Stimulated activated CD4-positive, alpha-beta T cell treated with anti-CD3 and anti-CD28 coated beads, Interleukin-12 subunit alpha, Interleukin-12 subunit beta, amount 100 ng/mL, for 48 hours (primary cell): ENCODE results near the gene FIGLA.
"Not testable (repeated sequence)": the region's sequence is repeated elsewhere in the genome, so short reads cannot be mapped to it uniquely, and the experiment has no call there.

ENCODE experiments used
- DNase-seq, 3 donors: peaks; one replicate each; pipeline ENCODE4 v3.0.0-alpha.2; 2020; ENCODE audit warnings: low read depth in 2 of 3, low spot score in 1 of 3

FIGLA gene

GRCh38 chr2:70808983-70809958, 18.8 kb upstream of the FIGLA start:
- DNase-seq = no peak

- DNase-seq = no peak
Observed at GRCh38 chr2:70807828-70808118, 17.3 kb upstream of the FIGLA start.

DNA sequence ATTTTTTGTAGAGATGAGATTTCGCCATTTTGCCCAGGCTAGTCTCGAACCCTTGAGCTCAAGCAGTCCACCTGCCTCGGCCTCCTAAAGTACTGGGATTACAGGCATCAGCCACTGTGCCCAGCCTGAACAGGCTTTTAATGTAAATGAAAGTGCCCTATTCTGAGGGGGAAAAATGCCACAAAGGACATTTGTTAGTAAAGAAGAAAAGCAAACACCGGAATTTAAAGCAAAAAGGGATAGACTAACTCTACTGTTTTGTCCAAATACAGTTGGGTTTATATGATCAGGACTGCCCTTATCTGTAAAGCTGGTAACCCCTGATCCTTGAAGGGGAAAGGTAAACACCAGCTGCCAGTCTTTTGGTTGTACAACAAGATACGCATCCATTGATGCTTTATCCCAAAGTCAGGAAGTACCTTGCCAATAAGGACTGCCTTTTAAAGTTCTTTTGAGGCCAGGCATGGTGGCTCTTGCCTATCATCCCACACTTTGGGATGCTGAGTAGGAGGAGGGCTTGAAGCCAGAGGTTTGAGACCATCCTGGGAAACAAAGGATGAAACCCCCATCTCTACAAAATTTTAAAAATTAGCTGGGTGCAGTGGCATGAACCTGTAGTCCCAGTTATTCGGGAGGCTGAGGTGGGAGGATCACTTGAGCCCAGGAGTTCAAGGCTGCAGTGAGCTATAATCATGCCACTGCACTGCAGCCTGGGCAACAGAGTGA, 16.8 kb upstream of the FIGLA start:
- no peak for DNase-seq

DNA sequence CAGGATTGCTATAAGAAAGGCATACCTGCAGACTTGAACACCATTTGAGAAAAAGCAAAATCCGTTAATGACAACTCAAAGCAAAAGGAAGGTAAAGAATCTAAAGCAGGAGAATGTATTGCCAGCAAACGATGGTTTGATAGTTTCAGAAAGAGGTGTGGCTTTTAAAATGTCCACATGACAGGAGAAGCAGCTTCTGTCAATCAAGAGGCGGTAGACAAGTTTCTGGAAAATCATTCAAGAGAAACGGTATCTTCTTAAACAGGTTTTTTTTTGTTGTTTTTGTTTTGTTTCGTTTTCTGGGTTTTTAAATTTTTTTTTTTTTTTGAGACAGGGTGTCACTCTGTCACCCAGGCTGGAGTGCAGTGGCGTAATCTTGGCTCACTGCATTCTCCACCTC, 16.2 kb upstream of the FIGLA start:
- no peak for DNase-seq

GRCh38 chr2:70806013-70806412, 15.6 kb upstream of the FIGLA start:
- no peak for DNase-seq

GRCh38 chr2:70801607-70802263, 11.3 kb upstream of the FIGLA start:
- no peak for DNase-seq

GRCh38 chr2:70799706-70800105, 9.3 kb upstream of the FIGLA start:
- DNase-seq = no peak

GRCh38 chr2:70797996-70798395, 7.6 kb upstream of the FIGLA start:
- DNase-seq = not testable (repeated sequence)

GRCh38 chr2:70797506-70797905, 7.1 kb upstream of the FIGLA start:
- no peak for DNase-seq

DNA sequence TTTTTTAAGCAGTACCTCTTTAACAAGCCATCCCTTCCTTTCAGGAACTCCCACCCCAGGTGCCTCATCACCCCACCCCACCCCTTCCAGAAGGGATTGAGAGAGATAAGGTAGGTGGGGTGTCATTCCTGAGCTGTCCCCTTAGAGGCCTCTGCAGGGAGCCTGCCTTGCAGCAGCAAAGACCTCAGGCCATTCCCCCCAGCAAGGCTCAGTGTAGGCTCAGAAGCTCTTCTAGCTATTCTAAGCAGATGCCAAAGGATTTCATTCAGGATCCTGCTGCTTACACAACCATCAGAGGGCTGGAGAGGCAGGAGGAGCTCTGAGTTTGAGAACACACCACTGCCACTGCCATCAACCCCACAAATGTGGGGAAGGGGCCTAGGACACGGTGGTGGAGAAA, 5.8 kb upstream of the FIGLA start:
- DNase-seq = no peak

DNA sequence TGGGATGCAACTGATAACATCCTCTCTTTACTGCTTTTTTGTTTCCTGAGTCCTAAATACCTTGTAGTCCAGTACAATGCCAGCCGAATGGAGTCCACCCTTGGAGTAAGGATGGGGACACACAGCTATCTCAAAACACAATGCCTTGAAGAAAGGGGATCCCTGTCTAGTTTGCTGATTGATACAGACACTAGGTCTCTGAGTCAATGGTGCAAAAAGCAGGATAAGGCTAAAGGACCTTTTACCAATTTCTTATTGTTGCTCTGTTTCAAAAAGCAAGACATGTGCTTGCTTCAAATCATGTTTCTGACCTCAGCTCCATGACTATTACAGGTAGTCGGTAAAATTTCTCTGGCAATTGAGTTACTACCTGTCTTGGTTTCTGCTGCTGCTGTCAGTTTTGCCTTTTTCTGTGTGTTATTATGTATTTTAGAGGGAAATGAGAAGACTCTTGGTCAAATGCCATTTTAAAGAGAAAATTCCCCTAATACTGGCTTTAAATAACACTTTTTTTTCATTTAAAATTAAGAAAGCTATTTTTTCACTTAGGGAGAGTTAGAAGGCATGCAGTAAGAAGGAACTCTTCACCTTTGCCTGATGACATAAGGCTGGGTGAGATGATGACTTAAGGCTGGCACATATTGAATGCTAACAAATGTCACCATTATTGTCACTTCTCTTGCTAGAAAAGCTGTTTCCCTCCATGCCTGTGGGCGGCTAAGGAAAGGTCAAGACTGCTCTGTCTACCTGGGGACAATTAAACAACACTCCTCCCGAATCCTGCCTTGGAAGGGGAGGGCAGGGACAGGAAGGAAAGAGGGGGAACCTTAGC, 4.9 kb upstream of the FIGLA start:
- DNase-seq = no peak

GRCh38 chr2:70793450-70793849, 3.0 kb upstream of the FIGLA start:
- no peak for DNase-seq

DNA sequence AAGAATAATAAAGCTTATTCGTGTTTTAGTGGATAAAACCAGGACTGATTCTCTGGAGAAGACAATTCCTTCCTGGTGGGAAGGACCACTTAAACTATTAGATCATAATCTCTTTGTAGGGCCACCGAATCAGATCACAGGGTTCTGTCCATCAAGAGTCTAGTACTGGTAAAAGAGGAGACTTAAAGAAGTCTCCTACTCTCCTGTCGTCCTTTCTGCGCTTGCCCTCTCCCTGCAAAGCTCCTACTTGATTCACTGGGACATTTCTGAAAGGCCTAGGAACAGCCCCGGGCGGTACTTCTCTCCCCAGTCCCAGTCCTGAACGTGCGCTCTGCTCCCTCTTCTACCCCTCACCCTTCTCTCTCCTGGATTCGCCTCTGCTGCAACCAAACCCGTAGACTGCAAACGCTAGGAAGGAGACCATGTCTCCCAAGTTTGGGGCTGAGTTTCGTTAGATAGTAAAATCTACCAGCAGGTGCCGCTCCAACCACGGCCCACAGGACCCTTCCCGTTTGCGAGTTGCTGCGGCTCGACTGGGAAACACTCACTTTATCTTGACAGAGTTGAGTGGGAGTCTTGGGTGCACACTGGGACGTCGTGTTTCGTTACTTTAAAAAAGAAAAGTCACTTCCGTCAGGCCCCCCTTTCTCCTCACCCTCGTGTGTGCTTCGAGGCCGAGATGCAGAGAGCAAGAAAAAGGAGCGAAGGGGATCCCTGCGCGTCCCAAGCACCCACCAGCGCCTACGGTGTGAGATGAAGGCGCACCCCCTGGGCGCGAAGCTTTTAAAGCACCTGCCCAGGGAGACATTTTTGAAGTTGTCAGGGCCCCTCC, 923 bp downstream of the FIGLA start:
- DNase-seq = peak; percentile 62 to 74 (median 65)

- peak in 1 of 3 donors; percentile 28 for DNase-seq
Observed at GRCh38 chr2:70785137-70785911, 5.1 kb downstream of the FIGLA start.

GRCh38 chr2:70784320-70784719, 6.1 kb downstream of the FIGLA start:
- no peak for DNase-seq

DNA sequence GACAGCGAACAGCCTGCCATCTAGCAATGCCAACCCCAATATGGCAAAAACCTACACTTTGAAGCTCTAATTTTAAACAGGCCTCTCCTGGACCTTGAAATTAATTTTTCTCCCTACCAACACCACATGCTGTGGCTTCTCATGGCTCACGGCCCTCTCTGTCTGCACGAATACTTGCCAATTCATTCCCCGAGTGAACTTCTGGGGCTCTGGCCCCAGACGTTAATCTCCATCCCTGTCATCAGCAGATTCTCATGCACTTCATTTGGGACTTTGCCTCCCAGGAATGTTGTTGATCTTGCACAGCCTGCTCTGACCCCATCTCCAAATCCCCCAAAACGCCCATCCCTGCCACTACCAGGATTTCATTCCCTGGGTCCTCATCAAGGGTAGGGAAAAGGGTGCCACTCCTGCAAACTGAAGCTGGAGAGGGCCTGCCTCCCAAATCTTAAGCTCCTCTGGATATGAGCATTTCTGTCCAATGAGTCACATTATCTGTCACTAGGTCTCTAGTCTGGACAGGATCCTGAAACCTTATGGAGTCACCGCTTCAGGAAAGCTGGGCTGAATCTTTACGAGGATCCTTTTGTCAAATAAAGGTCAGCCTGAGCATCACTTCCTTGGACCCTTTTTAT, 10.4 kb downstream of the FIGLA start:
- no peak for DNase-seq

DNA sequence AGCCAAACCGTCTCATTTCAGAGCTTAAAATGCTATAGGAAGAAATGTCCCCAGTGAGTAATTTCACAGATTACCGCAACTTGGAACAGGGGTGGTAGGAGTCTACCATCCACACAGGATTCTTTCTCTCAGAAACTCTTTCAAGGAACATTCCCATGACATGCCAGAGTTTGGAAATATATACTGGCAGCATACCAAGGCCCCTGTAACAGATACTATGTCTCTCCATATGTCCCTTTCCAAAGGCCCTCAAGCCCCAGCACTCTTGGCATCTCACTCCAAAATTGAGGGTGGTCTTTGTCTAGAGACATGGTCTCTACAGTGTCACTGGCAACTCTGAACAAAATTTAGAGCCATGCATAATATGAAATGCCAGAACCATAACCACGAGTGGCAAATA, 11.0 kb downstream of the FIGLA start:
- no peak for DNase-seq

DNA sequence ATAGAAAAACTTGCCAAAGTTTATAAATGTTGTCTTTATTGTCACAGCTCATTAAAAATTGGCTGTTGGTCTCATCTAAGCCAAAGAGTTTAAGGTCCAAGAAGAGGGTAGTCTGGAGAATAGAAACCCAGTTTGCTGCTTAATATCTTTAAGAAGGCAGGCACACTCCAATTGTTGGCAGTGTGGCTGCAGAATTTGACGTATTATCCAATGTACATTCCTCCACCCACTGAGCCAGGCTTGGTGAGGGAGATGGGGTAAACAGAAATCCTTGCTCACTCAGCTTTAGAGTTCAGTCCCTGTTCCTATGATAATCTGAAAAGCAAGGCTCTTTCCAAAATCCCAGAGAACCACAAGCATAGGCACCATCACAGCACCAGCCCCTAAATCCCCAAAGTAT, 11.8 kb downstream of the FIGLA start:
- no peak for DNase-seq

DNA sequence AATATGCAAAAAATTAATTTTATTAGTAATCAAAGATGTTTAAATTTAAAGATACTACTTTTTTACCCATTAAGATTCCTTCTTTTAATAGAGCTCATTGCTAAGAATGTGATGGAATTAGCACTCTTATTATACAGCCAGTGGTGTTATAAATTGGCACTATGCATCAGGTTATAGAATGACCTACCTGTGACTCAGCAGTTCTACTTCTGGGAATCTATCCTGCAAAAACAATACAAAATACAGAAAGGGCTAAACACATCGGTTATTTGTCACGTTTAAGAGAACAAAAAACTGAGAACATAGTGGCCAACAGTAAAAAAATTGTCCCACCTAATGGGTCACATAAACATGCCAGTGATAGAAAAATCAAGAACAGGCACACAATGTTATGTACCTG, 13.0 kb downstream of the FIGLA start:
- no peak for DNase-seq
